DOHH2 (cell line): ENCODE measurements around the gene CTNNBL1.

Experiments used
- CTCF ChIP-seq: fragments of 200-600 bp; sonication (generic); IDR thresholded peaks from one replicate; pipeline ENCODE4 v1.5.1; 2014; ENCODE audit warnings: antibody characterized with exemption, mild to moderate bottlenecking, low read depth, low read length; ENCODE audit not compliant: poor library complexity, severe bottlenecking
- EZH2phosphoT487 ChIP-seq: fragments of 200-600 bp; sonication (generic); IDR thresholded peaks from 2 replicates; pipeline ENCODE4 v1.6.1; 2017; ENCODE audit warnings: borderline replicate concordance, mild to moderate bottlenecking, antibody characterized with exemption, low read length, moderate library complexity, mixed read lengths

GRCh38 chr20:37816726-37817125 lies 122.9 kb downstream of the CTNNBL1 start:
- TF ChIP-seq CTCF (no peak), EZH2phosphoT487 (no peak)
